Stomach (tissue), 9 donors: ENCODE data around the gene NPAS3. TPM values are rescaled to one million over a fixed set of nuclear protein-coding genes. Genes with fewer than 3 reads are reported as not detected.

Source experiments
- DNase-seq, 2 donors: peaks; one replicate each; pipeline versions ENCODE4 v3.0.0 to v3.0.0-alpha.2; 2013 to 2019
- H3K27ac ChIP-seq, 5 donors: fragments of 200-600 bp in 4 of 5; sonication (generic) in 4 of 5; one replicate each; pipeline ENCODE4 v1.5.1; 2013 to 2019; ENCODE audit warnings: mild to moderate bottlenecking in 1 of 5, moderate library complexity in 1 of 5
- H3K27me3 ChIP-seq, 3 donors: fragments of 200-600 bp; sonication (generic); one replicate each; pipeline ENCODE4 v1.5.1; 2017 to 2019; ENCODE audit warnings: mixed run types in 1 of 3
- H3K36me3 ChIP-seq, 4 donors: fragments of 200-600 bp; sonication (generic); 1 replicate in 3 of 4; 2 replicates in 1 of 4; pipeline ENCODE4 v1.5.1; 2016 to 2019
- H3K4me1 ChIP-seq, 4 donors: fragments of 200-600 bp; sonication (generic); one replicate each; pipeline ENCODE4 v1.5.1; 2016 to 2019
- H3K4me3 ChIP-seq, 4 donors: fragments of 200-600 bp; sonication (generic) in 3 of 4; one replicate each; pipeline ENCODE4 v1.5.1; 2016 to 2019; ENCODE audit warnings: mild to moderate bottlenecking in 1 of 4
- H3K9me3 ChIP-seq, 4 donors: fragments of 200-600 bp; sonication (generic); one replicate each; pipeline ENCODE4 v1.5.1; 2016 to 2019
- EP300 ChIP-seq: sonication (generic); formaldehyde crosslinking; IDR thresholded peaks from one replicate; pipeline ENCODE4 v1.6.1; 2017; ENCODE audit warnings: antibody characterized with exemption
- POLR2A ChIP-seq, 4 donors: fragments of 450-650 bp; IDR thresholded peaks; one replicate each; pipeline ENCODE4 v1.6.1; 2016; ENCODE audit warnings: antibody characterized with exemption in 4 of 4, control low read depth in 2 of 4, mild to moderate bottlenecking in 1 of 4, moderate library complexity in 1 of 4
- POLR2AphosphoS5 ChIP-seq, 3 donors: sonication (generic); formaldehyde crosslinking; IDR thresholded peaks; one replicate each; pipeline ENCODE4 v1.6.1; 2016; ENCODE audit warnings: antibody characterized with exemption in 3 of 3
- WGBS, 5 donors: extraction: QIAGEN DNeasy Blood & Tissue Kit in 3 of 5; methylation state at CpG; one replicate each; pipeline versions ENCODE4 v1.1.5 to v1.1.7; 2013 to 2018; 5-methylcytosine and 5-hydroxymethylcytosine counted together
- intact Hi-C: fragments of 100-400 bp; cut with DNase I; formaldehyde crosslinking; loops from one replicate; pipeline ENCODE4 v1.15.1; 2023; ENCODE audit warnings: low total_unique reads
- polyA plus RNA-seq, 3 donors: library from polyadenylated mRNA; stranded (reverse); fragments of 200-250 nt; gene quantifications; one replicate each; pipeline ENCODE4 v1.2.3, GENCODE V29; 2013
- total RNA-seq, 5 donors: library from RNA; depleted of rRNA; stranded (reverse); fragments of >200 nt; gene quantifications; one replicate each; pipeline versions ENCODE4 v1.1.0 to v1.2.3, GENCODE V29; 2014 to 2016
- TF ChIP-seq, protein P1 (sequence below), 7 experiments: fragments of 450-650 bp in 4 of 7; fragments of 200-600 bp in 3 of 7; sonication (generic) in 3 of 7; IDR thresholded peaks; one replicate each; pipeline ENCODE4 v1.5.1; 2016 to 2019; ENCODE audit warnings: antibody characterized with exemption in 7 of 7, control low read depth in 2 of 7, mild to moderate bottlenecking in 1 of 7
- donor health status: healthy with polysubstance abuse.
- donor health status: Bipolar disorder and iron deficiency.
- donor health status: healthy.

Gene NPAS3
- total and polyA plus RNA-seq, 8 donors = under 0.01 to 7.9 (median 0.76) TPM; not detected in 1

- TF ChIP-seq EP300 (no peak), POLR2AphosphoS5 (IDR thresholded peaks at IDR 0.05) (no peak), POLR2A (IDR thresholded peaks at IDR 0.05) (no peak)
- TF ChIP-seq, protein P1, sequence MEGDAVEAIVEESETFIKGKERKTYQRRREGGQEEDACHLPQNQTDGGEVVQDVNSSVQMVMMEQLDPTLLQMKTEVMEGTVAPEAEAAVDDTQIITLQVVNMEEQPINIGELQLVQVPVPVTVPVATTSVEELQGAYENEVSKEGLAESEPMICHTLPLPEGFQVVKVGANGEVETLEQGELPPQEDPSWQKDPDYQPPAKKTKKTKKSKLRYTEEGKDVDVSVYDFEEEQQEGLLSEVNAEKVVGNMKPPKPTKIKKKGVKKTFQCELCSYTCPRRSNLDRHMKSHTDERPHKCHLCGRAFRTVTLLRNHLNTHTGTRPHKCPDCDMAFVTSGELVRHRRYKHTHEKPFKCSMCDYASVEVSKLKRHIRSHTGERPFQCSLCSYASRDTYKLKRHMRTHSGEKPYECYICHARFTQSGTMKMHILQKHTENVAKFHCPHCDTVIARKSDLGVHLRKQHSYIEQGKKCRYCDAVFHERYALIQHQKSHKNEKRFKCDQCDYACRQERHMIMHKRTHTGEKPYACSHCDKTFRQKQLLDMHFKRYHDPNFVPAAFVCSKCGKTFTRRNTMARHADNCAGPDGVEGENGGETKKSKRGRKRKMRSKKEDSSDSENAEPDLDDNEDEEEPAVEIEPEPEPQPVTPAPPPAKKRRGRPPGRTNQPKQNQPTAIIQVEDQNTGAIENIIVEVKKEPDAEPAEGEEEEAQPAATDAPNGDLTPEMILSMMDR (IDR thresholded peaks at IDR 0.05) = no peak
- intact Hi-C loops = no loop called here
- Histone ChIP-seq H3K27ac (no peak overlapping the region), H3K9me3 (no peaks in the 10 kb centered on the region), H3K36me3 (no peaks in the 10 kb centered on the region), H3K4me1 (peaks cover 0 to 3% (median 0%) of the 10 kb centered on the region in 4 donors), H3K4me3 (no peak overlapping the region), H3K27me3 (no peaks in the 10 kb centered on the region)
- WGBS, 5 donors = 69 to 87% (median 82%) methylated on average over 11 of the region's 11 CpGs
- DNase-seq = no peak
These were observed 772.5 kb downstream of the NPAS3 start for GRCh38 chr14:33711194-33711593.

DNA sequence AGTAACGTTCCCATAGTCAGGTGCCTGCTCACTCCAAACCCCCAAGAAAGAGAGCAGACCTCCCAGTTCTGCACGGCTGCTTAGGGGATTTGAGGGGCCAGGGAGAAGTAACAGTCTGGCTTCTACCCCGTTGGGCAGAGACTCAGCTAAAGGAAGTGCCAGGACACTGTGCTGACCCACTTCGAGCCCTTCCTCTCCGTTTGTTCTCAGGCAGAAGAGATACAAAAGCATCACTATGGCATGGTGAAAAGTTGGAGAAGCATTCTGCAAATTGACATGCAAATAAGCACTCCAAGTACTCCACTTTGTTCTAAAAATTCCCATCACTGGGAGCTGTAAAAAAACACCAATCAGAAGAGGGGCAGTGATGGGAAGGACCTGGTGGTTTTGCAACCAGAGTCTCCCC, 773.1 kb downstream of the NPAS3 start:
- Histone ChIP-seq H3K9me3 (no peaks in the 10 kb centered on the region), H3K27ac (no peak overlapping the region), H3K4me1 (peaks cover 0 to 3% (median 0%) of the 10 kb centered on the region in 4 donors), H3K27me3 (no peaks in the 10 kb centered on the region), H3K4me3 (no peak overlapping the region), H3K36me3 (no peaks in the 10 kb centered on the region)
- intact Hi-C loops = no loop called here
- no peak for DNase-seq
- WGBS, 5 donors = 78 to 88% (median 85%) methylated on average over 5 of the region's 5 CpGs
- no peak for TF ChIP-seq POLR2A (IDR thresholded peaks at IDR 0.05)
- TF ChIP-seq POLR2AphosphoS5 (IDR thresholded peaks at IDR 0.05) = no peak
- no peak for TF ChIP-seq EP300
- TF ChIP-seq, protein P1 (IDR thresholded peaks at IDR 0.05) = no peak

GRCh38 chr14:33714527-33715226, 776.0 kb downstream of the NPAS3 start:
- no peaks in the 10 kb centered on the region for H3K9me3 ChIP-seq
- H3K27me3 ChIP-seq = no peaks in the 10 kb centered on the region
- no peak overlapping the region for H3K27ac ChIP-seq
- no peaks in the 10 kb centered on the region for H3K36me3 ChIP-seq
- intact Hi-C loops = no loop called here
- H3K4me3 ChIP-seq = no peak overlapping the region
- TF ChIP-seq POLR2A (IDR thresholded peaks at IDR 0.05) (no peak), POLR2AphosphoS5 (IDR thresholded peaks at IDR 0.05) (no peak), EP300 (no peak)
- TF ChIP-seq, protein P1 (IDR thresholded peaks at IDR 0.05) = no peak
- 86 to 98% (median 94%) methylated on average over 1 of the region's 1 CpG for WGBS, 5 donors
- peaks cover 0 to 3% (median 0%) of the 10 kb centered on the region in 4 donors for H3K4me1 ChIP-seq
- DNase-seq = no peak

GRCh38 chr14:33715227-33715528, 776.5 kb downstream of the NPAS3 start:
- H3K27ac ChIP-seq = no peak overlapping the region
- TF ChIP-seq POLR2A (IDR thresholded peaks at IDR 0.05) = no peak
- TF ChIP-seq POLR2AphosphoS5 (IDR thresholded peaks at IDR 0.05) = no peak
- TF ChIP-seq, protein P1 (IDR thresholded peaks at IDR 0.05) = no peak
- TF ChIP-seq EP300 = no peak
- no peak for DNase-seq
- no peak overlapping the region for H3K4me3 ChIP-seq
- intact Hi-C loops = no loop called here
- H3K27me3 ChIP-seq = no peaks in the 10 kb centered on the region
- 71 to 90% (median 85%) methylated on average over 1 of the region's 1 CpG for WGBS, 5 donors
- no peaks in the 10 kb centered on the region for H3K36me3 ChIP-seq
- no peaks in the 10 kb centered on the region for H3K9me3 ChIP-seq
- H3K4me1 ChIP-seq = peaks cover 0 to 3% (median 0%) of the 10 kb centered on the region in 4 donors
